Endothelial cell of umbilical vein (primary cell): ENCODE results near the gene CECR2. TPM values are rescaled to one million over a fixed set of nuclear protein-coding genes. Genes with fewer than 3 reads are reported as not detected.

Source experiments
- BruUV-seq: library from RNA; stranded (reverse); fragments of 400-500 nt; replicated peaks from 2 replicates; lab custom pipeline; 2021; lab: Mats Ljungman, UMichigan
- CTCF ChIA-PET: fragments of 300-600, 350-600 bp; sonication (Branson Sonifier 250); formaldehyde crosslinking; loops from one replicate; lab custom pipeline; 2021; ENCODE audit warnings: antibody characterized with exemption, inconsistent platforms; lab: Charles Lee
- POLR2A ChIA-PET: fragments of 300-600, 350-600 bp; sonication (Branson Sonifier 250); formaldehyde crosslinking; loops from one replicate; lab custom pipeline; 2021; ENCODE audit warnings: antibody characterized with exemption, inconsistent platforms; lab: Charles Lee
- DNase-seq: peaks from one replicate; pipeline ENCODE4 v3.0.0-alpha.2; 2011; ENCODE audit warnings: low read depth, low spot score
- FAIRE-seq: peaks from 2 replicates; lab custom pipeline; 2011; peaks lifted over from hg19 to GRCh38; lab: Jason Lieb, UNC
- H2AFZ ChIP-seq: 2 replicates; pipeline ENCODE4 v1.6.0; 2012; ENCODE audit warnings: low read depth, low read length, control low read depth, inconsistent platforms
- H3K27ac ChIP-seq: 2 replicates; pipeline ENCODE4 v1.5.1; 2011; ENCODE audit warnings: low read depth, mild to moderate bottlenecking, control low read depth, low read length, moderate library complexity; ENCODE audit not compliant: insufficient read depth
- H3K27me3 ChIP-seq, 2 experiments: 2 replicates each; pipeline versions ENCODE4 v1.6.0 to v1.6.1; 2011; ENCODE audit warnings: low read length in 2 of 2, mixed read lengths in 1 of 2; ENCODE audit not compliant: control insufficient read depth in 2 of 2, insufficient read depth in 2 of 2
- H3K36me3 ChIP-seq, 2 experiments: 2 replicates in 1 of 2; 3 replicates in 1 of 2; pipeline ENCODE4 v1.5.1; 2011; ENCODE audit warnings: low read length in 2 of 2, mild to moderate bottlenecking in 1 of 2, moderate library complexity in 1 of 2; ENCODE audit not compliant: control insufficient read depth in 2 of 2, insufficient read depth in 2 of 2; ENCODE audit errors: extremely low read depth in 1 of 2
- H3K4me1 ChIP-seq: 3 replicates; pipeline ENCODE4 v1.5.1; 2011; ENCODE audit warnings: mild to moderate bottlenecking, low read length; ENCODE audit not compliant: control insufficient read depth, insufficient read depth; ENCODE audit errors: extremely low read depth
- H3K4me2 ChIP-seq: 2 replicates; pipeline ENCODE4 v1.6.1; 2011; ENCODE audit warnings: low read length, control low read depth, mixed read lengths; ENCODE audit not compliant: insufficient read depth
- H3K4me3 ChIP-seq, 3 experiments: fragments of 200-600 bp in 1 of 3; sonication (generic), shearing (Covaris generic) in 1 of 3; replicated peaks in 1 of 3; 2 replicates each; pipeline ENCODE4 v1.5.1; 2011 to 2016; ENCODE audit warnings: control low read depth in 3 of 3, low read length in 3 of 3, mild to moderate bottlenecking in 2 of 3, inconsistent platforms in 1 of 3, low read depth in 1 of 3, moderate library complexity in 1 of 3; ENCODE audit not compliant: insufficient read depth in 1 of 3
- H3K79me2 ChIP-seq: 2 replicates; pipeline ENCODE4 v1.6.0; 2012; ENCODE audit warnings: low read length, inconsistent platforms; ENCODE audit not compliant: control insufficient read depth, insufficient read depth
- H3K9ac ChIP-seq: replicated peaks from 2 replicates; pipeline ENCODE3; 2011; ENCODE audit warnings: low read length, control low read depth; ENCODE audit not compliant: insufficient read depth; ENCODE audit errors: extremely low read depth
- H3K9me1 ChIP-seq: replicated peaks from 3 replicates; pipeline ENCODE4 v1.6.0; 2011; ENCODE audit warnings: mild to moderate bottlenecking, low read length; ENCODE audit not compliant: control insufficient read depth, insufficient read depth; ENCODE audit errors: extremely low read depth
- H3K9me3 ChIP-seq: replicated peaks from 2 replicates; pipeline ENCODE4 v1.5.1; 2012; ENCODE audit warnings: low read length, inconsistent platforms; ENCODE audit not compliant: control insufficient read depth, insufficient read depth
- H4K20me1 ChIP-seq: replicated peaks from 2 replicates; pipeline ENCODE3; 2011; ENCODE audit warnings: mild to moderate bottlenecking, low read length; ENCODE audit not compliant: control insufficient read depth, insufficient read depth; ENCODE audit errors: extremely low read depth
- CTCF ChIP-seq, 2 donors: IDR thresholded peaks; 1 replicate in 1 of 2; 2 replicates in 1 of 2; pipeline ENCODE4 v1.5.1; 2011; ENCODE audit warnings: low read length in 2 of 2, mild to moderate bottlenecking in 2 of 2, moderate library complexity in 2 of 2, control low read depth in 1 of 2, inconsistent platforms in 1 of 2, low read depth in 1 of 2; ENCODE audit not compliant: insufficient read depth in 1 of 2; ENCODE audit errors: extremely low read depth in 1 of 2
- EZH2 ChIP-seq: IDR thresholded peaks from 2 replicates; pipeline ENCODE4 v1.6.1; 2012; ENCODE audit warnings: borderline replicate concordance, low read depth, mild to moderate bottlenecking, moderate library complexity, low read length, inconsistent platforms; ENCODE audit not compliant: severe bottlenecking
- JUN ChIP-seq: IDR thresholded peaks from 2 replicates; pipeline ENCODE4 v1.6.1; 2011; ENCODE audit warnings: borderline replicate concordance, low read depth; ENCODE audit not compliant: insufficient read length, insufficient read depth
- MAX ChIP-seq: IDR thresholded peaks from 2 replicates; pipeline ENCODE4 v1.6.1; 2011; ENCODE audit not compliant: insufficient read depth, insufficient read length
- POLR2A ChIP-seq: IDR thresholded peaks from 2 replicates; pipeline ENCODE4 v1.6.1; 2012; ENCODE audit warnings: low read depth, mild to moderate bottlenecking, control low read depth, low read length
- dilution Hi-C: fragments of 300-500 bp; cut with MboI; formaldehyde crosslinking; loops from one replicate; pipeline ENCODE4 v1.15.0; 2019; ENCODE audit warnings: low sequenced_read_pairs; ENCODE audit not compliant: extremely low pct_ligation_motif_present
- intact Hi-C: fragments of 100-400 bp; cut with micrococcal nuclease; formaldehyde crosslinking; loops from one replicate; pipeline ENCODE4 v1.10.0; 2022
- polyA plus RNA-seq, 4 experiments: library from polyadenylated mRNA; depleted of rRNA in 3 of 4; stranded (reverse) in 3 of 4; unstranded in 1 of 4; fragments of >200 nt; gene quantifications; 2 replicates each; pipeline versions ENCODE4 v1.2.1 to v1.2.3, GENCODE V29; 2011 to 2012; ENCODE audit warnings: missing spikeins in 1 of 4
- total RNA-seq: library from RNA; stranded (reverse); gene quantifications from 2 replicates; pipeline ENCODE4 v1.2.3, GENCODE V29; 2021

CECR2 gene
- total and polyA plus RNA-seq, 2 donors (not counting 3 experiments of a cell fraction or from before 2014, with no cell fraction given), result 0.01 TPM; not detected in 1

DNA sequence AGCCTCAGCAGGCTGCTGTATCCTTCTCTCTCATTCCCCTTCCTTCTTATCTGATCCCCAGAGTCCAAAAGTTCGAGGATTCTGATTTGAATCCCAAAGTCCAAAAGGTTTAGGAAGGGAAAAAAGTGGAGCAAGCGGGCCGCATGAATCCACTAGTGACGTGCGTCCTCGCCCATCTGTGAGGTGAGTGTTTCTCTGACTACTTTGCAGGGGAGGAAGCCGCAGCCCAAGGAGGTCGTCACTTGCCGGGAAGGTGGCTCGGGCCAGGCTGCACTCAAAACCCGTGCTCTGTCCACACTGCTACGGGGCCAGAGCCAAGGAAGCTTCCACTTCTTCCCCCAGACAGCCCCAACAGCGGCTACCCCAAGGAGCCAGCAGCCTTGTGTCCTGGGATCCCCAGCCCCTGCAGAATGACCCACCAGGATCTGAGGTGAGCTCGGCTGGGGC is 210.3 kb downstream of the CECR2 start:
- Histone ChIP-seq H3K4me1 (no peaks in the 10 kb centered on the region), H3K36me3 (no peaks in the 10 kb centered on the region), H3K4me3 (no peak overlapping the region), H3K27me3 (no peaks in the 10 kb centered on the region), H3K27ac (no peak overlapping the region), H3K9ac (no peak overlapping the region), H4K20me1 (no peaks in the 10 kb centered on the region), H2AFZ (no peak overlapping the region), H3K9me3 (no peaks in the 10 kb centered on the region), H3K9me1 (no peaks in the 10 kb centered on the region), H3K4me2 (no peak overlapping the region), H3K79me2 (no peaks in the 10 kb centered on the region)
- ChIA-PET CTCF (interaction anchor here (2.8 kb wide), 1 partner anchor 21 kb away, joined by 10 read pairs; no protein-coding TSS in a partner anchor), POLR2A (no interaction called here)
- intact Hi-C loops, result no loop called here
- no peak for FAIRE-seq
- DNase-seq, result no peak
- no peak for TF ChIP-seq JUN
- TF ChIP-seq CTCF (IDR thresholded peaks at IDR 0.05; ENCODE audit: extremely low read depth in 1 of 2, insufficient read depth in 1 of 2, low read depth in 1 of 2, low read length in 2 of 2), result no peak
- no peak for TF ChIP-seq EZH2
- TF ChIP-seq POLR2A, result no peak
- no peak for TF ChIP-seq MAX
- dilution Hi-C loops, result no loop called here
- BruUV-seq, result no TSS peak
